Skeletal muscle satellite cell (primary cell): ENCODE results near the gene KANSL1.

ENCODE experiments used
- H3K27me3 ChIP-seq: 2 replicates; pipeline ENCODE4 v1.7.0; 2013; ENCODE audit warnings: low read length; ENCODE audit not compliant: control insufficient read depth, insufficient read depth
- H3K36me3 ChIP-seq: 2 replicates; pipeline ENCODE4 v1.7.0; 2013; ENCODE audit warnings: mild to moderate bottlenecking, control low read depth, low read length; ENCODE audit not compliant: insufficient read depth
- H3K4me1 ChIP-seq: 2 replicates; pipeline ENCODE4 v1.7.0; 2013; ENCODE audit warnings: low read length; ENCODE audit not compliant: control insufficient read depth, insufficient read depth
- H3K4me2 ChIP-seq: 2 replicates; pipeline ENCODE4 v1.7.0; 2013; ENCODE audit warnings: mild to moderate bottlenecking, low read length
- H3K4me3 ChIP-seq: 2 replicates; pipeline ENCODE4 v1.7.0; 2013; ENCODE audit warnings: low read length
- H3K9ac ChIP-seq: 2 replicates; pipeline ENCODE4 v1.7.0; 2013; ENCODE audit warnings: mild to moderate bottlenecking, low read depth, low read length, moderate library complexity
- H3K9me3 ChIP-seq: replicated peaks from 2 replicates; pipeline ENCODE4 v1.7.0; 2013; ENCODE audit warnings: mild to moderate bottlenecking, control low read depth, low read length

KANSL1 gene

GRCh38 chr17:46086821-46087220 lies 106.4 kb downstream of the KANSL1 start:
- no peak overlapping the region for H3K4me3 ChIP-seq
- no peak overlapping the region for H3K4me2 ChIP-seq
- H3K4me1 ChIP-seq, result no peaks in the 10 kb centered on the region
- H3K9me3 ChIP-seq, result no peaks in the 10 kb centered on the region
- H3K36me3 ChIP-seq, result peaks cover 8% of the 10 kb centered on the region
- no peaks in the 10 kb centered on the region for H3K27me3 ChIP-seq
- H3K9ac ChIP-seq, result no peak overlapping the region

- Histone ChIP-seq H3K27me3 (no peaks in the 10 kb centered on the region), H3K36me3 (peaks cover 7% of the 10 kb centered on the region), H3K4me1 (no peaks in the 10 kb centered on the region), H3K9me3 (no peaks in the 10 kb centered on the region), H3K4me2 (no peak overlapping the region), H3K4me3 (no peak overlapping the region), H3K9ac (no peak overlapping the region)
Observed at GRCh38 chr17:46085522-46085921, 107.7 kb downstream of the KANSL1 start.

- no peaks in the 10 kb centered on the region for H3K27me3 ChIP-seq
- H3K9me3 ChIP-seq, result no peaks in the 10 kb centered on the region
- no peak overlapping the region for H3K4me2 ChIP-seq
- peaks cover 7% of the 10 kb centered on the region for H3K36me3 ChIP-seq
- no peaks in the 10 kb centered on the region for H3K4me1 ChIP-seq
- H3K4me3 ChIP-seq, result no peak overlapping the region
- H3K9ac ChIP-seq, result no peak overlapping the region
Observed at GRCh38 chr17:46082257-46082656, 111.0 kb downstream of the KANSL1 start.

- Histone ChIP-seq H3K9ac (no peak overlapping the region), H3K27me3 (no peaks in the 10 kb centered on the region), H3K9me3 (no peaks in the 10 kb centered on the region), H3K4me1 (no peaks in the 10 kb centered on the region), H3K4me2 (no peak overlapping the region), H3K36me3 (peaks cover 7% of the 10 kb centered on the region), H3K4me3 (no peak overlapping the region)
Observed at GRCh38 chr17:46081018-46081320, 112.3 kb downstream of the KANSL1 start.

GRCh38 chr17:46080118-46081017 lies 112.9 kb downstream of the KANSL1 start:
- H3K4me1 ChIP-seq, result no peaks in the 10 kb centered on the region
- no peaks in the 10 kb centered on the region for H3K27me3 ChIP-seq
- H3K4me2 ChIP-seq, result no peak overlapping the region
- peaks cover 7% of the 10 kb centered on the region for H3K36me3 ChIP-seq
- H3K9me3 ChIP-seq, result no peaks in the 10 kb centered on the region
- H3K4me3 ChIP-seq, result no peak overlapping the region
- no peak overlapping the region for H3K9ac ChIP-seq

- Histone ChIP-seq H3K27me3 (no peaks in the 10 kb centered on the region), H3K36me3 (peaks cover 7% of the 10 kb centered on the region), H3K4me3 (no peak overlapping the region), H3K9ac (no peak overlapping the region), H3K4me1 (peaks cover 2% of the 10 kb centered on the region), H3K4me2 (no peak overlapping the region), H3K9me3 (no peaks in the 10 kb centered on the region)
Observed at GRCh38 chr17:46078675-46079074, 114.6 kb downstream of the KANSL1 start.

GRCh38 chr17:46074540-46074939 lies 118.7 kb downstream of the KANSL1 start:
- no peak overlapping the region for H3K4me3 ChIP-seq
- peaks cover 26% of the 10 kb centered on the region for H3K4me1 ChIP-seq
- no peaks in the 10 kb centered on the region for H3K36me3 ChIP-seq
- no peak overlapping the region for H3K4me2 ChIP-seq
- H3K9ac ChIP-seq, result no peak overlapping the region
- H3K27me3 ChIP-seq, result no peaks in the 10 kb centered on the region
- H3K9me3 ChIP-seq, result no peaks in the 10 kb centered on the region

- Histone ChIP-seq H3K9me3 (no peaks in the 10 kb centered on the region), H3K4me2 (peak overlapping the region; percentile 66), H3K27me3 (no peaks in the 10 kb centered on the region), H3K4me3 (no peak overlapping the region), H3K9ac (peak overlapping the region; percentile 29), H3K4me1 (peaks cover 26% of the 10 kb centered on the region), H3K36me3 (no peaks in the 10 kb centered on the region)
Observed at GRCh38 chr17:46072998-46073397, 120.2 kb downstream of the KANSL1 start.

- Histone ChIP-seq H3K4me1 (peaks cover 26% of the 10 kb centered on the region), H3K9me3 (no peaks in the 10 kb centered on the region), H3K4me2 (peak overlapping the region; percentile 66), H3K4me3 (no peak overlapping the region), H3K36me3 (peaks cover 10% of the 10 kb centered on the region), H3K27me3 (no peaks in the 10 kb centered on the region), H3K9ac (peak overlapping the region; percentile 9)
Observed at GRCh38 chr17:46071796-46072195, 121.4 kb downstream of the KANSL1 start.

GRCh38 chr17:46064460-46064859 lies 128.8 kb downstream of the KANSL1 start:
- peaks cover 28% of the 10 kb centered on the region for H3K36me3 ChIP-seq
- no peak overlapping the region for H3K4me3 ChIP-seq
- H3K9ac ChIP-seq, result no peak overlapping the region
- H3K4me2 ChIP-seq, result no peak overlapping the region
- no peaks in the 10 kb centered on the region for H3K27me3 ChIP-seq
- no peaks in the 10 kb centered on the region for H3K9me3 ChIP-seq
- peaks cover 16% of the 10 kb centered on the region for H3K4me1 ChIP-seq

GRCh38 chr17:46063241-46063640 lies 130.0 kb downstream of the KANSL1 start:
- H3K4me1 ChIP-seq, result peaks cover 16% of the 10 kb centered on the region
- peaks cover 28% of the 10 kb centered on the region for H3K36me3 ChIP-seq
- H3K4me3 ChIP-seq, result no peak overlapping the region
- H3K9me3 ChIP-seq, result no peaks in the 10 kb centered on the region
- peak overlapping the region; percentile 58 for H3K4me2 ChIP-seq
- H3K9ac ChIP-seq, result peak overlapping the region; percentile 25
- H3K27me3 ChIP-seq, result no peaks in the 10 kb centered on the region

- H3K9me3 ChIP-seq, result no peaks in the 10 kb centered on the region
Observed at GRCh38 chr17:46061435-46061834, 131.8 kb downstream of the KANSL1 start.

More at GRCh38 chr17:46061435-46061834, 131.8 kb downstream of the KANSL1 start:
- peaks cover 14% of the 10 kb centered on the region for H3K36me3 ChIP-seq
- peaks cover 30% of the 10 kb centered on the region for H3K4me1 ChIP-seq
- H3K4me3 ChIP-seq, result no peak overlapping the region
- H3K9ac ChIP-seq, result no peak overlapping the region
- no peak overlapping the region for H3K4me2 ChIP-seq
- no peaks in the 10 kb centered on the region for H3K27me3 ChIP-seq
